Measurements from ENCODE around the gene SHISA5.
"Not testable (repeated sequence)": the region's sequence is repeated elsewhere in the genome, so short reads cannot be mapped to it uniquely, and the experiment has no call there.

Gene SHISA5

GRCh38 chr3:48532271-48532976 is 28.4 kb upstream of the SHISA5 start:
- TF ChIP-seq, protein P1, sequence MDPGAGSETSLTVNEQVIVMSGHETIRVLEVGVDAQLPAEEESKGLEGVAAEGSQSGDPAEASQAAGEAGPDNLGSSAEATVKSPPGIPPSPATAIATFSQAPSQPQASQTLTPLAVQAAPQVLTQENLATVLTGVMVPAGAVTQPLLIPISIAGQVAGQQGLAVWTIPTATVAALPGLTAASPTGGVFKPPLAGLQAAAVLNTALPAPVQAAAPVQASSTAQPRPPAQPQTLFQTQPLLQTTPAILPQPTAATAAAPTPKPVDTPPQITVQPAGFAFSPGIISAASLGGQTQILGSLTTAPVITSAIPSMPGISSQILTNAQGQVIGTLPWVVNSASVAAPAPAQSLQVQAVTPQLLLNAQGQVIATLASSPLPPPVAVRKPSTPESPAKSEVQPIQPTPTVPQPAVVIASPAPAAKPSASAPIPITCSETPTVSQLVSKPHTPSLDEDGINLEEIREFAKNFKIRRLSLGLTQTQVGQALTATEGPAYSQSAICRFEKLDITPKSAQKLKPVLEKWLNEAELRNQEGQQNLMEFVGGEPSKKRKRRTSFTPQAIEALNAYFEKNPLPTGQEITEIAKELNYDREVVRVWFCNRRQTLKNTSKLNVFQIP (CRISPR knock-in tag; IDR thresholded peaks at IDR 0.05; ENCODE audit: borderline replicate concordance, low read depth), result no peak

DNA sequence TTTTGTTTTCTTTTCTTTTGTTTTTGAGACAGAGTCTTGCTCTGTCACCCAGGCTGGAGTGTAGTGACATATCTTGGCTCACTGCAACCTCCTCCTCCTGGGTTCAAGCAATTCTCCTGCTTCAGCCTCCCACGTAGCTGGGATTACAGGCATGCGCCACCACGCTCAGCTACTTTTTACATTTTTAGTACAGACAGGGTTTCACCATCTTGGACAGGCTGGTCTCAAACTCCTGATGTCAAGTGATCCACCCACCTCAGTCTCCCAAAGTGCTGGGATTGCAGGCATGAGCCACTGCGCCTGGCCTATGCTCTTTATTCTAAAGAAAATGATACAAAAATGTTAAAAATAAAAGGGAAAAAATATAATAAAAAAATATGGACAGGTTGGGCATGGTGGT is 26.7 kb upstream of the SHISA5 start:
- ATAC-seq, result not testable (repeated sequence)

More at GRCh38 chr3:48532271-48532976, 28.4 kb upstream of the SHISA5 start:
- ATAC-seq, result no peak

DNA sequence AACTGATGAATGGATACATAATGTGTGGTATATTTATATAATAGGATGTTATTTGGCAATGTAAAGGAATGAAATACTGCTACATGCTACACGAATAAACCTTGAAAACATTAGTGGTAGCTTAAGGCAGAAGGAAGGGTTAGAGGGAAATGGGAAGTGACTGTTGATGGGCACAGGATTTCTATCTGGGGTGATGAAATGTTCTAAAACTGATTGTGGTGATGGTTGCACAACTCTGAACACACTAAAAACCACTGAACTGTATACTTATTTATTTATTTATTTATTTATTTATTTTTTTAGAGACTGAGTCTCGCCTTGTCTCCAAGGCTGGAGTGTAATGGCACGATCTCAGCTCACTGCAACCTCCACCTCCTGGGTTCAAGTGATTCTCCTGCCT is 24.8 kb upstream of the SHISA5 start:
- no peak for TF ChIP-seq CSRNP3 (CRISPR knock-in tag; IDR thresholded peaks at IDR 0.05)
- no peak for TF ChIP-seq OSR1 (CRISPR knock-in tag; IDR thresholded peaks at IDR 0.05)
- TF ChIP-seq, protein P2, sequence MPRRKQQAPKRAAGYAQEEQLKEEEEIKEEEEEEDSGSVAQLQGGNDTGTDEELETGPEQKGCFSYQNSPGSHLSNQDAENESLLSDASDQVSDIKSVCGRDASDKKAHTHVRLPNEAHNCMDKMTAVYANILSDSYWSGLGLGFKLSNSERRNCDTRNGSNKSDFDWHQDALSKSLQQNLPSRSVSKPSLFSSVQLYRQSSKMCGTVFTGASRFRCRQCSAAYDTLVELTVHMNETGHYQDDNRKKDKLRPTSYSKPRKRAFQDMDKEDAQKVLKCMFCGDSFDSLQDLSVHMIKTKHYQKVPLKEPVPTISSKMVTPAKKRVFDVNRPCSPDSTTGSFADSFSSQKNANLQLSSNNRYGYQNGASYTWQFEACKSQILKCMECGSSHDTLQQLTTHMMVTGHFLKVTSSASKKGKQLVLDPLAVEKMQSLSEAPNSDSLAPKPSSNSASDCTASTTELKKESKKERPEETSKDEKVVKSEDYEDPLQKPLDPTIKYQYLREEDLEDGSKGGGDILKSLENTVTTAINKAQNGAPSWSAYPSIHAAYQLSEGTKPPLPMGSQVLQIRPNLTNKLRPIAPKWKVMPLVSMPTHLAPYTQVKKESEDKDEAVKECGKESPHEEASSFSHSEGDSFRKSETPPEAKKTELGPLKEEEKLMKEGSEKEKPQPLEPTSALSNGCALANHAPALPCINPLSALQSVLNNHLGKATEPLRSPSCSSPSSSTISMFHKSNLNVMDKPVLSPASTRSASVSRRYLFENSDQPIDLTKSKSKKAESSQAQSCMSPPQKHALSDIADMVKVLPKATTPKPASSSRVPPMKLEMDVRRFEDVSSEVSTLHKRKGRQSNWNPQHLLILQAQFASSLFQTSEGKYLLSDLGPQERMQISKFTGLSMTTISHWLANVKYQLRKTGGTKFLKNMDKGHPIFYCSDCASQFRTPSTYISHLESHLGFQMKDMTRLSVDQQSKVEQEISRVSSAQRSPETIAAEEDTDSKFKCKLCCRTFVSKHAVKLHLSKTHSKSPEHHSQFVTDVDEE (CRISPR knock-in tag; IDR thresholded peaks at IDR 0.05), result no peak
- no peak for TF ChIP-seq ZNF70 (CRISPR knock-in tag; IDR thresholded peaks at IDR 0.05)
- TF ChIP-seq ESRRG (CRISPR knock-in tag; IDR thresholded peaks at IDR 0.05), result no peak
- no peak for TF ChIP-seq SNAI2 (CRISPR knock-in tag; IDR thresholded peaks at IDR 0.05)
- no peak for TF ChIP-seq TCF4 (CRISPR knock-in tag; IDR thresholded peaks at IDR 0.05; ENCODE audit: borderline replicate concordance)
- no peak for TF ChIP-seq TOX (CRISPR knock-in tag; IDR thresholded peaks at IDR 0.05; ENCODE audit: borderline replicate concordance)
- TF ChIP-seq, protein P1 (CRISPR knock-in tag; IDR thresholded peaks at IDR 0.05; ENCODE audit: borderline replicate concordance, low read depth), result no peak
- no peak for ATAC-seq

DNA sequence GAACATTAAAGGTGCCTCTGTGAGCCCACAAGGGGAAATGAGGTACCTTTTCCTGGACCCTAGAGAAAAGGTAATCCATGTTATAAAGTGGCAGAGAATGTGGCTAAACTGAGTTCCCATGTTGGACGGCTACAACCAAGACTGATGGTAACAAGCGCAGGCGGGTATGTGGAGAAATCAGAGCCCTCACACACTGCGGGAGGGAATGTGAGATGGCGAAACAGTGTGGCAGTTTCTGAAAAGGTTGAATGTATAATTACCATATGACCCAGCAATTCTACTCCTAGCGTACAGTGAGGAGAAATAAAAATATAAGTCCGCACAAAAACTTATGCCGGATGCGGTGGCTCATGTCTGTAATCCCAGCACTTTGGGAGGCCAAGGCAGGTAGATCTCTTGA is 24.1 kb upstream of the SHISA5 start:
- TF ChIP-seq PATZ1 (CRISPR knock-in tag; IDR thresholded peaks at IDR 0.05; ENCODE audit: borderline replicate concordance), result no peak
- no peak for TF ChIP-seq OSR1 (CRISPR knock-in tag; IDR thresholded peaks at IDR 0.05)
- TF ChIP-seq ZNF8 (CRISPR knock-in tag; IDR thresholded peaks at IDR 0.05), result no peak
- TF ChIP-seq CSRNP3 (CRISPR knock-in tag; IDR thresholded peaks at IDR 0.05), result no peak
- TF ChIP-seq TOX (CRISPR knock-in tag; IDR thresholded peaks at IDR 0.05; ENCODE audit: borderline replicate concordance), result no peak
- no peak for TF ChIP-seq ESRRG (CRISPR knock-in tag; IDR thresholded peaks at IDR 0.05)
- TF ChIP-seq CSDC2 (CRISPR knock-in tag; IDR thresholded peaks at IDR 0.05), result no peak
- no peak for TF ChIP-seq GLIS3 (CRISPR knock-in tag; IDR thresholded peaks at IDR 0.05)
- ATAC-seq, result no peak

All from SK-N-SH treated with all-trans-retinoic acid at 6 μM for 48 hours (cell line).